Measurements from ENCODE around the gene PCDHB16.
"Not testable (repeated sequence)": the region's sequence is repeated elsewhere in the genome, so short reads cannot be mapped to it uniquely, and the experiment has no call there.

Gene PCDHB16

GRCh38 chr5:141180313-141180712, 1.9 kb upstream of the PCDHB16 start:
- TF ChIP-seq CTCF (IDR thresholded peaks at IDR 0.05; ENCODE audit: low read depth, low read length, missing control alignments): no peak
- H3K4me3 ChIP-seq (ENCODE audit: low read depth, low read length): no peak overlapping the region
- DNase-seq (ENCODE audit: low read depth): no peak

- DNase-seq (ENCODE audit: low read depth); H3K4me3 ChIP-seq (ENCODE audit: low read depth, low read length): not testable (repeated sequence)
Measured at GRCh38 chr5:141184117-141184855, 2.1 kb downstream of the PCDHB16 start.

GRCh38 chr5:141186897-141187512, 4.8 kb downstream of the PCDHB16 start, which contains the start of gene PCDHB9:
Gene PCDHB9, plus strand, starts transcription at chr5:141187161. Its CDS starts 158 bp downstream, at chr5:141187319.
- TF ChIP-seq CTCF (IDR thresholded peaks at IDR 0.05; ENCODE audit: low read depth, low read length, missing control alignments): peak; percentile 35
- DNase-seq (ENCODE audit: low read depth): no peak
- no peak within 1 kb of the TSS for H3K4me3 ChIP-seq (ENCODE audit: low read depth, low read length)

- DNase-seq (ENCODE audit: low read depth): not testable (repeated sequence)
Measured at GRCh38 chr5:141188682-141189081, 6.5 kb downstream of the PCDHB16 start.

GRCh38 chr5:141189131-141189530, 6.9 kb downstream of the PCDHB16 start:
- not testable (repeated sequence) for DNase-seq (ENCODE audit: low read depth); H3K4me3 ChIP-seq (ENCODE audit: low read depth, low read length)

More at GRCh38 chr5:141188682-141189081, 6.5 kb downstream of the PCDHB16 start:
- not testable (repeated sequence) for H3K4me3 ChIP-seq (ENCODE audit: low read depth, low read length)

- no peak for DNase-seq (ENCODE audit: low read depth)
- TF ChIP-seq CTCF (IDR thresholded peaks at IDR 0.05; ENCODE audit: low read depth, low read length, missing control alignments): peak; percentile 36
- no peak within 1 kb of the TSS for H3K4me3 ChIP-seq (ENCODE audit: low read depth, low read length)
Measured at GRCh38 chr5:141192110-141192725, 10.0 kb downstream of the PCDHB16 start, which contains the start of gene PCDHB10. Gene PCDHB10, plus strand, starts transcription at chr5:141192353. Its CDS starts 200 bp downstream, at chr5:141192553.

GRCh38 chr5:141194332-141194731, 12.1 kb downstream of the PCDHB16 start:
- DNase-seq (ENCODE audit: low read depth); H3K4me3 ChIP-seq (ENCODE audit: low read depth, low read length): not testable (repeated sequence)

- no peak for DNase-seq (ENCODE audit: low read depth)
- no peak overlapping the region for H3K4me3 ChIP-seq (ENCODE audit: low read depth, low read length)
- no peak for TF ChIP-seq CTCF (IDR thresholded peaks at IDR 0.05; ENCODE audit: low read depth, low read length, missing control alignments)
Measured at GRCh38 chr5:141196363-141196762, 14.2 kb downstream of the PCDHB16 start.

Data from GM12864 (cell line).